NAMALWA (cell line): ENCODE results near the gene CST5.
"Not testable (repeated sequence)": the region's sequence is repeated elsewhere in the genome, so short reads cannot be mapped to it uniquely, and the experiment has no call there.

ENCODE experiments used
- DNase-seq: peaks from one replicate; pipeline ENCODE4 v3.0.0-alpha.2; 2015; ENCODE audit warnings: low spot score

Gene CST5, protein sequence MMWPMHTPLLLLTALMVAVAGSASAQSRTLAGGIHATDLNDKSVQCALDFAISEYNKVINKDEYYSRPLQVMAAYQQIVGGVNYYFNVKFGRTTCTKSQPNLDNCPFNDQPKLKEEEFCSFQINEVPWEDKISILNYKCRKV

DNA sequence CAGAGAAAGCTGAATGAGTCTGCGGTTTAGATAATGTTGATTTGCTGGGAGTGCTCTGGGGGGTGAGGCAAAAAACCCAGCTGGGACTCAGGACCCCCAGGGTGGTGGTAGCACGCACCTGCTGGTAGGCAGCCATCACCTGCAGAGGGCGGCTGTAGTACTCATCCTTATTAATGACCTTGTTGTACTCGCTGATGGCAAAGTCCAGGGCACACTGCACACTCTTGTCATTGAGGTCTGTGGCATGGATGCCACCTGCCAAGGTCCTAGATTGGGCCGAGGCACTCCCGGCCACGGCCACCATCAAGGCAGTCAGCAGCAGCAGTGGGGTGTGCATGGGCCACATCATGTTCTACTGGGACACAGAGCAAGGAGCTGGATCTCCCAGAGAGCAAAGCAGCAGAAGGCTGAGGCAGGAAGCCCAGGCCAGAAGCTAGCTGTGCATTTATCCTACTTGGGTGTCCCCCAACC, at the start of gene CST5:
CST5 (minus strand) TSS at position 421 of the 471 bp plus-strand sequence; CDS start at position 349, 72 bp downstream.
- no peak for DNase-seq

DNA sequence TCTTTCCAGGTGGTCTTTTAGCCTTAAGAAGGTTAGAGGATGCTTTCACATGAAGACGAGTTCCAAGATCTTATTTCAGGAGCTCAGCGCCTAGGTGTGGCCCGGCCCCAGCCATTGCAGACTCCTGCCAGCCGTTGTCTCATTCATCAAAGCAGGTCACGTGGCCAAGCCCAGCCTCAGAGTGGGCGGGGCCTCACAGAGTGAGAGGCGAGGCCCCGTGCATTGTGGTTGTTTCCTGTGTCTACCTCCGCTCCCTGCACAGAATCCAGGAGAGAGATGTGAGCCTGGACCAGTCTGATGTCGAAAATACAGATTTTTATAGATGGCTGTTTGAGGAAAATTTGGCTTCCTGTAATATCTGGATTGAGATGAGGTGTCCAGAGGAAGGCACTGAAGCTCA, 49.2 kb upstream of the CST5 start:
- DNase-seq: no peak

DNA sequence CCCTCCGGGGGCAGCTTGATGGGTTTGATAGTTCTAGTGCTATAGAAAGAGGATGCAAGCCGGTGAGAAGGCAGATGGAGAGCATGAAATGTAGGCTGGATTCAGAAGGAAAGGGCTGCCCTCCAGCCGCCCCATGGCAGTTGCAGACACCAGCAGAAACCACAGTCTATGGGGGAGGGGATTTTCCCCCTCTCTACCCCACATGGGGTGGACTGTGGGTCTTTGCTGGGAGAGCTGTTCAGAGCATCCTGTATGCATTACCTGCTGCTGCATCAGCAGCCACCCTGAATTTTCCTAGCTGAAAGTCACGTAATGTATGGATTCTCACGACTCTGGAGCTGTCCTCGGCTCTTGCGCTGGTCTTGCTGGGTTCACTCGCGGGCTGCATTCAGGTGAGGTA, 48.8 kb upstream of the CST5 start:
- no peak for DNase-seq

DNA sequence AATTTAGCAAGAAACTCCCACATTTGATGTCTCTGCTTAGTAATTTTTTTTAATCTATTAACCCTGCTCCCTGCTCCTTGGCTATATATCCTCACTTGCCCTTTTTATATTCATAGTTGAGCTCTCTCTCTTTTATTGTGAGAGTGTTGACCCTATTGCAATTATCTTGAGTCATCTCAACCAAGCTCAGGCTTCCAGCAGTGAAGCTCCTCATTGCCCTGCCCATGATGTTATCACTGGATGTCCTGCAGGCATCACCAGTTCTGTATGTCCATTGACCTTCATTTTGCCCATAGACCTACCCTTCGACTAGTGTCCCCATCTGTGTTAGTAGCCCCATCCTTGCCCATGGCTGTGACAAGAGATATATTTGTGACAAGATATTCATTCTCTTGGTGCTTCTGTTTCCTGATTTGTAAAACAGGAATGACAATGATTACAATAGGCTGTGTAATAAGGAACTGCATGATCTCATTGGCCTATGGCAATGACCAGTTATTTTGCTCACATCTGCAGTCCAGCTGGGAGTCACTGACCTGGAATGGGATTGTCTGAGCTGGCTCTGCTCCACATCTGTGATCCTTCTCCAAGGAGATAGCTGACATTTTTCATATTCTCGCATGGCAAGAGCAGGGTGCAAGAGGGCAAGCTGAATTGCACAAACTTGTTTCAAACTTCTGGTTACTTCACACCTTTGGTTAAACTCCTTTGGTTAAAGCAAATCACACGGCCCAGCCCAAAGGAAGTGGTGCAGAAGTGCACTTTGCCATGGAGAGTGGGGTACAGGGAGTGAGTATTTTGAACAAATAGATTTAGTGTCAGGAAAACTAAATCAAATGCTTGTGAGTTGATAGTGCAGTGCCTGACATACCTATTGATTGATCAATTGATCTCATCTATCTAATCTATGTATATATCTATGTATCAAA, 47.7 kb upstream of the CST5 start:
- no peak for DNase-seq

DNA sequence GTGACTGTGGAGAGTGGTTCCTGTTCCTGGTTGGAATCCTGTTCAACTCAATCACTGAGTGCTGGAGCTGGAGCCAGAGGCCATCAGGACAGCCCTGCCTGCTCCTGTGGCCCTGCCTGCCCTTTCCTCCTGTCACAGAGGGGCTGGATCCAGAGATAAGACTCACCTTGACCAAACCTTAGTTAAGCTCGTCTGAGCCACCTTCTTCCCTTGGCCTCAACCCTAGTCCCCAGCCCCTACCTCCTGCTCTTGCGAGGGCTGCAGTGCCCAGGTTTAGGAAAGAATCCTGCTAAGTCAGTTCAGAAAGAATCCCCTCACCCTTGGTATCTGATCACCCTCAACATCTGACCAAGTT, 47.0 kb upstream of the CST5 start:
- no peak for DNase-seq

DNA sequence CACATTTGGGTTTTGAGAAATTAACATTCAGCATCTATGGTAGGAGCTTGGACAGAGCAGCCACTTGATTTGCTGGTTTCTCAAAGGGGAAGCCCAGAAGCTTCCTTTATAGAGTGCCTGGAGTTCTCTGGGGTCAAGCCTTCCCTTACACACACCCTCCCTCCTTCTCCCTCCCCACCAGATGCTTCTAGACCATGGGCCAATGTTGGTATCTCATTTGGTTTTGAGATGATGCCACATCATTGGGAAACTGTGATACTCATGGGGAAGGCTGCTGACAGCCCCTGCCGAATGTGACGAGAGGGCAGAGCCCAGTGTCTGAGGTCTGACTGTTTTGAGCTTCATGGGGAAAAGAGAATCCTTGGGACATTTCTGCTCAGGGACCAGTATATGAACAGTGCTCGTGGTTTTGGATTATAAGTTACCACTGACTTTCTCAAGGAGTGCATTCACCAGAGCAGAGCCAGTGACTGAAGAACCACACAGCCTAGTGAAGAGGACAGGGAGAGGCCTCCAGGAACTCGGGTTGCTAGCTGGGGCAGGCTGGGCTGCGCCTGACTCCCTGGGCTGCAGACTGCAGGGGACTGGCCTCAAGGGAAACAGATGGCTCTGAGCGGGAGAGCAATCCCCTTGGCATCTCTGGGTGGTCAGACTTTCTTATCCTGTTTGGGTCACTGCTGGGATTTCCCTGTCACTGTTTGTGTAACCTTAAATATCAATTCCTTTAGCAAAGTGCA, 46.4 kb upstream of the CST5 start:
- DNase-seq: no peak

DNA sequence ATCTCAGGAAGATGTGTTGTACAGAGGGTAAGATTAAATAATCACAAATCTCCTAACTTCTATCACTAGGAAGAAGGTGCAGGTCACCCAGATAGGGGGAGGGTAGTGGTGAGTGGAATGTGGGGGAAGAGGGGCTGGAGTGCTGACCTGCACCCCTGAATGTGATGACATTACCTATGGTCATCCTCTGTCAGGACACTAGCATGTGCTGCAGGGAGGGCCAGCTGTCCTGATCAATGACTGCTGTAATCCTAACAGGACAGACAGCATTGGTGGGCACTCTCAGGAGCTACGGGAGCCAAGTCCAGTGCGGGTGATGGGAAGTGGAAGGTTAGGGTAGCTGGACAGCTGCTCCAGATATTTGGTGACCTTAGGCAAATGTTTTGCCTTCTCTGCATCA, 45.2 kb upstream of the CST5 start:
- no peak for DNase-seq

DNA sequence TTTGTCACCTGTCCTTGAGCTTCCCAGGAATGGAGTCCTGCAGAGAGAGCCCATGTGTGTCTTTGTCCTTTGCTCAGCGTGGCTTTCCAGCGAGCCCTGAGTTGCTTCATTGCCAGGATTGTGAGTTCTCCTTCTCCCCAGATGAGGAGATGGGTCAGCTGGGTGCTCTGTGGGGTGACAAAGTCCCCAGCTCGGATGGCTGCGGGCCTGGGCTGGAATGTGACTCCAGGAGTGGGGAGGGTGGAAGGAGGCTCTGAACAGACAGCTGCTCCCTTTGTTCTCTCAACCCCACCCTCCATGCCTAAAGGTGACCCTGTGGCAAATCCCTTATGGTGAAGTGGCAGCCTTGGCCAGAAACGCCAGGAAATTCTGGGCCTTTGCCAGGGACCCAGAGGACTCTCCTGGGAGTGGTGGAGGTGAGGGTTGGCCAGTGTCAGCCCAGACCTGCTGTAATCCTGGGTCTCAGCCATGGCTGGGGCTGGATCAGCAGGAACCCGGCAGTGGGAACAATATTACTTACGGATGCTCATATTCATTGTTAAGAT, 44.4 kb upstream of the CST5 start:
- no peak for DNase-seq

DNA sequence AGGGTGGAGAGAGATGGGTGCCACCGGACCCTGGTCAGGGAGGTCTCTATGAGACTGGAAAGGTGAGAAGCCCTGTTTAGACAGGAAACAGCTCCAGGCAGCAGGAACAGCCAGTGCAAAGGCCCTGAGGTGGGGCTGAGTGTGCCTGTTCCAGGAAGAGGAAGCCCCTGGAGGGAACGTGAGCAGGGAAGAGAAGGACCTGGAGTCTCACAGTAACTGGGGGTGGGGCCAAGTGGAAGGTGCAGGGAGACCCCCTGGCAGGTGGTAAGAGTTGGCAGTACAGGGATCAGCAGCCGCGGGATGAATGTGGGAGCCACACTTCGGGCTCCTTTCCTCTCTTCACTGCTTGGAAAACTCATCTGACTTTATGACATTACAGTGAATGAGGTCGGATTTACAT, 43.8 kb upstream of the CST5 start:
- no peak for DNase-seq

DNA sequence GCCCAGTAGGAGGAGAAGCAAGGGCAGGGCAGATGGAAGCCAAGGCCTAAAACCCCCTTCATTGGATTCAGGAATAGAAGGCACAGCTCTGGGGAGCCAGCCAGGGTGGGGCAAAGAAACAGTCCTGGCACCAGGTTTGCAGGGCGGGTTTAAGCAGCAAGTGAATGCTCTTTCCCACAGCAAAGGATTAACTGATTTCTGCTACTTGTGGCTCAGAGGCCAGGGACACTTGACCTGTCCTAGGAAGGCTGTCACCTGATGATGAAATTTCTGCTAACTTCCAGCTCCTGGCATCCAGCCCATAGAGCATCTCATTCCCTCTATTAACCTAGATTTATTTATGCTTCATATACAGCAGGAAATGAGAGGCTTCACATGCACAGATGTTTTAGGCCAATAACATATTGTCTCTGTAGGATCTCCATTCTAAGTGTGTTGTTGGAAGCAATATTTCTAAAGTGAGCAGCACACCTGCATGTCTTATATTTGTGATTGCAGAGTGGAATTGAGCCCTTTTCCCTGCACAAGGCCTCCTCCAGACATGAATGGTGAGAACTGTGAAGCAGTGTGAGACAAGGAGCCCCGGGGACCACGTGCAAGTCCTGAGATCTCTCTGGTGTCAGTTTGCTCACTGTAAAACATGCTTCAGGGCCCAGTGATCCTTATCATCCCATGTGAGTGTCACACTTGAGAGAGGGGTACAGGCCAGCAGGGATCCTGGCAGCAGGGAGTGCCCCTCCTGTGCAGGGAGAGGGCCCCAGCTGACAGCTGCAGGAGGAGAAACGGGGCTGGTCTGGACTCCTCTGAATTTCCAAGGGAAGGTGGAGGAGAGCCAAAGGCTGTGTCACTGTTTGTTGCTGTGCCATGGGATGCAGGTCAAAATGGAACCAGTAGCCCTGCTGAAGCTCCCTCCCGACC, 41.1 kb upstream of the CST5 start:
- DNase-seq: no peak

DNA sequence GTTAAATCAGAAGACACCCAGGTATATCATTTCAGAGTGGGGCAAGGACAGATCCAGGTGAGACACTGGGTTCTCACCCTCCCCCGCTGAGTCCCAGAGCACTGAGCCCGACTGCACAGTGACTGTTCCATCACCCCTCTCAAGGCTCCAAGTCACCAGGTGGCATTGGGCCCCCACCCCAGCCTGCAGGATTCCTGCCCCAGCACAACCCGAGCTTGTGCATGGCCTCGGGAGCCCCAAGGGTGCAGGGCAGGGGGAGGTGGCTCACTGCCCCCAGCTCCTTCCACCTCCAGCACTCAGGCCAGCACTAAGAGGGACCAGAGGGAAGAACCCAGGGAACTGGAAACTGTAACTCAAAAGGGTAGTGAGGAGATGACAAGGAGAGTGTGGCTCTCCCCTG, 39.3 kb upstream of the CST5 start:
- no peak for DNase-seq

DNA sequence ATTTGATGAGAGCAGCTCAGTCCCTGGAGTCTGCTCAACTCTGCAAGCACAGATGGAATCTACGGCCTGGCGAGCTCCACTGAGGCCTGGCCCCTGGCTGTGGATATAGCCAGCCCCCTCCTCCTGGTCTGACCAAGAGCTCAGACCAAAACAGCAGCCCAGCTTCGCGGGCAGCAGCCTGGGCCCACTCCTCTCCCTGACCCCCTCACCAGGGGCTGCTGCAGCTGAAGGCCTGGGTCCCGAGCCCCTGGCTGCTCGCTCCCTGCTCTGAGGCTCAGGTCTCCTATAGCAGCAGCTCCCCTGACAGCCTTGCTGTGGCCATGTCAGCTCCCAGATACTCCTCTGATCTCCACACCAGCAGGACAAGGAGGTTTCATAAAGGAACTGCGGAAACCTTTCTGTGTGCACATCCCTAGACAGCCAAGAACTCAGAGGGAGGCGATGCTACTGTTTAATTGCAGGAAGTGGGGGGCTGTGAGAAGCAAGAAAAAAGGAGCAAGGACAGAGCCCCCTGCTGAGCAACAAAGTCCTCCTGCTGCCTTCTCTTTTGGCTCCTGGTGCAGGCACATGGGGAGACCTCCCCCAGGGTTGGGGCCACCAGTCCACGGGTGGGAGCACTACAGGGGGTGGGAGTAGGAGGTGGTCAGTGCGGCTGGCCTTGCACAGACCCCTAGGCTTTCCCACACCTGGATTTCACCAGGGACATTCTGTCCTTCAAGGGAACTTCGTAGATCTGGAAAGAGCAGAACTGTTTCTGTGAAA, 38.7 kb upstream of the CST5 start:
- DNase-seq: no peak

DNA sequence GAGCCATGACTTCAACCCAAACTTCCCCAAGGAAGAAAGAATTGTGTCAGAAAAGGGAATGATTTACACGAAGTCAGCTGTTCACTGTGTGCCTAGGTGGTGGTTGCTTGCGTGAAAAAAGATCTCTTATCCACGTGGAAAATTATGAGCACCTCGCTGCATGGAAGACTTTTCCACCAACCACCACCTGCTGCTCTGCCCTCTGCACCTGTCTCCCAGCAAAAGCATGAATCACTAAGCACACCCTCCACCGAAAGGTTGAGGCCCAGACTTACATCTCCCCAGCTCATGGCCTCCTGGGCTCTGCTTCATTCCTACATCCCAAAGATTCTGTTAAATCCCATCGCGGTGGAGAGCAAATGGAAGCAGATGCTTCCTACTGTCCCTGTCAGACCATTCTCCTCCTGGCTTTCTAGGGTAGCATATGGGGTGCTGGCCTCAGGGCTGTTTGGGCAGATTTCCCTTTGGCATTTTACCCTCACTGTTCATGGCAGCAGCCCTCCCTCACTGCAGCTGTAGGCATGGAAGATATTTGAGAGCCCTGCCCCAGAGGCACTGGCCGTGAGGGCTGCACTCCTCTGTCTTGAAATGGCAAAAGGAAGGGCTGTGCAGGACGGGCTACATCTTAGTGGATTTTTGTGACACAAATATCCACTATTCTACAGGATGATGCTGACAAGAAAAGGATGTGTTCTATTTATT, 37.6 kb upstream of the CST5 start:
- DNase-seq: no peak

DNA sequence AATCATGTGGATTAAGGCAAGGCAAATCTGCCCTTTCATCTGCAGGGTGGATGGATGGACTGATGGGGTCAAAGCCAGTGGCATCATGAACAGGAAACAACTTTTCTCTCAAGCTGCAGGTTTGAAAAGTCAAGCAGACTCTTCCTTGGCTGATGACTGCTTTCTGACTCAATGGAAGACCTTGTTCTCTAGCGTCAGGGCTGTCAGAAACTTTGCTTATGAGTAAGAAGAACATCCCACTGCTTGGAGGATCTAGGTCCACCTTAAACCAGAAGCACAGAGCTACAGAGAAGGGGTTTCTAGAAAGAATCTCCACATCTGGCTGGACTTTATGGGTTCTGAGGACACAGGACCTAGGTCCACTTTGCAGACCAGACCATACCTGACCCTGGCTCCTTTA, 36.3 kb upstream of the CST5 start:
- no peak for DNase-seq

DNA sequence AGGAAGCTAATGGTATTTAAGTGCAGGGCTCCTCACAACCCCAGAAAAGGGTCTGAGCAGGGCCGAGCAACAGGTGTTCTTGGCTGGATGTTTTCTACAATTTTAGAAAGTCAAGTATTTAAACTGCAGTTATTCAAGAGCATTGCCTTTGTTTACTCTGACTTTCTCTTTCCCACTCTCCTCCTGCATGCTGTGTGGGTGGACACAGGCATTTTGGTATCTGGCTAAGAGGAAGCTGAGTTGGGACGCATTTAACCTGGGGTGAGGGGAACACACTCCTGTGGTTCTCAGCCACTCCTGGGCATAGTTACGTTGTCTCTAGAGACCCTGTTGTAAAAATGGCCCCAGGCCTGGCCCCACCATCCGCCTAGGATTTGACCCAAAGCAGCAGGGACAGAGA, 34.9 kb upstream of the CST5 start:
- not testable (repeated sequence) for DNase-seq

DNA sequence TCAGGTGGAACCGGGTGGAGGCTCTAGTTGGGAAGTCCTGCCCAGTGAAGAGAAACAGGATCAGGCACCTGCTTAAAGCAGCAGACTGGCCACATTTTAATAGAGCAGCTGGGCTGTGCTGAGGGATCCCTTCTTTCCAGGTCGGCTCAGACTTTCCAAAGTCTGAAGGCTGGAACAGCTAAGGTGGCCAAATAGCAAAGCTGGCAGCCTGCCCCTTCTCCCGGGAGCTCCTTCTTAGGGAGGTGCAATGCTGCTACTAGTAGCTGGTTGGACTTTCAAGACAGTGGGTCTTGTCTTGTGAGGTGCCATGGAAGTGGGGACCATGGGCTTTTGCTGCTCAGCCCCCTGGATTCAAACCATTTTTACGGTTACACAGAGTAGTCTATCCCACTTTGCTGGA, 30.7 kb upstream of the CST5 start:
- no peak for DNase-seq

DNA sequence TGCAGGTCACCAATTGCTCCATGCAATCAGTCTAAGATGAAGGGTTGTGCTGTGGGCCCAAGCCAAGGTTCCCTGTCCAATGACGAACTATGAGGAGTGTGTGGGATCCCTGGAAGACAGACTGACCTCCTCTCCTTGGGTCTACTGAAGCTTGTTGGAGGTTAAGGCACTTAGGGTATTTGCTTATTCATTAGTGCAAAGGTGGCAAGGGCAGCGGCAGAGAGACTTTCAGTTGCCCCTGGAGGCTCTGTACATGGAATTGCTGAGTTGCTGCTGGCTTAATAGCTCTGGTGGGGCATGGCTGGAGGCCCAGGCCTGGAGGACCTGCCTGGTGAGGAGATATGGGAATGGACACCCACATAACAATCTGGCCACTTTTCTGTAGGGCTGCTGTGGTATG, 29.8 kb upstream of the CST5 start:
- DNase-seq: no peak

DNA sequence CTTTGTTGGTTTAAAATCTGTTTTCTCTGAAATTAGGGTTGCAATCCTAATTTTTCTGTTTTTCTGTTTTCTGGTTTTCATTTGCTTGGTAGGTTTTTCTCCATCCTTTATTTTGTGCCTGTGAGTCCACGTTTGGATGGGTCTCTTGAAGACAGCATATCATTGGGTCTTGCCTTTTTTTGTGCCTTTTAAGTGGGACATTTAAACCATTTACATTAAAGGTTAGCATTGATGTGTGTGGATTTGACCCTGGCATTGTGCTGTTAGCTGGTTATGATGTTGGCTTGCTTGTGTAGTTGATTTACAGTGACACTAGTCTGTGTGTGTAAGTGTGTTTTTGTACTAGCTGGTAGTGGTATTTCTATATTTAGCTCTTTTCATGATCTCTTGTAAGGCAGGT, 28.0 kb upstream of the CST5 start:
- DNase-seq: no peak

DNA sequence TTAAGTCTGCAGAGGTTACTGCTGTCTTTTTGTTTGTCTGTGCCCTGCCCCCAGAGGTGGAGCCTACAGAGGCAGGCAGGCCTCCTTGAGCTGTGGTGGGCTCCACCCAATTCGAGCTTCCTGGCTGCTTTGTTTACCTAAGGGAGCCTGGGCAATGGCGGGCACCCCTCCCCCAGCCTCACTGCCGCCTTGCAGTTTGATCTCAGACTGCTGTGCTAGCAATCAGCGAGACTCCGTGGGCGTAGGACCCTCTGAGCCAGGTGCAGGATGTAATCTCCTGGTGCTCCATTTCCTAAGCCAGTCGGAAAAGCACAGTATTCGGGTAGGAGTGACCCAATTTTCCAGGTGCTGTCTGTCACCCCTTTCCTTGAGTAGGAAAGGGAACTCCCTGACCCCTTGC, 22.8 kb upstream of the CST5 start:
- DNase-seq: not testable (repeated sequence)

DNA sequence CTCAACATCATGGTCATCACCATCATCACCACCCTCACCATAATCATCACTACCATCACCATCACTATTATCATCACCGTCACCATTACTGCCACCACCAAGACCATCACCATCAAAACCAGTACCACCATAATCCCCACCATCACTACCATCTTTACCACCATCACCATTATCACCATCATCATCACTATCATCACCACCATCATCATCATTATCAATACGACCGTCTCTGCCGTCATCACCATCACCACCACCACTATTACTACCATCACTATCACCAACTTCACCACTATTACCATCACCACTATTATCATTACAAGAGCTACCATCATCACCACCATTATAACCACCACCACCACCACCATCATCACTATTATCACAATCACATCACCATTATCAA, 11.3 kb upstream of the CST5 start:
- DNase-seq: not testable (repeated sequence)
